Tongue (tissue), 2 donors: Measurements from ENCODE around the gene FABP3. TPM values are rescaled to one million over a fixed set of nuclear protein-coding genes. Genes with fewer than 3 reads are reported as not detected.

Source experiments
- DNase-seq: peaks from one replicate; pipeline ENCODE4 v3.0.0-alpha.2; 2015
- total RNA-seq: library from RNA; depleted of rRNA; stranded (reverse); fragments of >200 nt; gene quantifications from one replicate; pipeline ENCODE4 v1.2.3, GENCODE V29; 2014

Gene FABP3
- total RNA-seq, 1 donor from 2014 or later: 260 TPM

DNA sequence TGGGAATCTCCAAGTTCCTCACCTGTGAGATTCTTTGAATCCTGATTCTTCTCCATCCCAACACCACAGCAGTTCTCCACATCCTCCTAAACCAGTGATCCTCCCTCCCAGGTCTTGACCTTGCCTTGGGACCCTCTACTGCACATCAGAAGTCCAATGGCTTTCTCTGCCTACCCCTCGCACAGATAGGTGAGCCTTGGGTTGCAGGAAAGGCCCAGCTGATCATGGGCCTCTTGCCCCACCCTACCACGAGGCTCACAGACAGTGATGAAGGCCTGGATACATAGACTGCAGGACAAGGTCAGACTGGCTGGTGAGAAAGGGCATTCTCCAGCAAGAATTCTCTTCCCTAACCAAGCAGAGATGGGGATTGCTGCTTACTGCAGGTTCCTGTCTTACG is 825 bp downstream of the FABP3 start:
- no peak for DNase-seq

DNA sequence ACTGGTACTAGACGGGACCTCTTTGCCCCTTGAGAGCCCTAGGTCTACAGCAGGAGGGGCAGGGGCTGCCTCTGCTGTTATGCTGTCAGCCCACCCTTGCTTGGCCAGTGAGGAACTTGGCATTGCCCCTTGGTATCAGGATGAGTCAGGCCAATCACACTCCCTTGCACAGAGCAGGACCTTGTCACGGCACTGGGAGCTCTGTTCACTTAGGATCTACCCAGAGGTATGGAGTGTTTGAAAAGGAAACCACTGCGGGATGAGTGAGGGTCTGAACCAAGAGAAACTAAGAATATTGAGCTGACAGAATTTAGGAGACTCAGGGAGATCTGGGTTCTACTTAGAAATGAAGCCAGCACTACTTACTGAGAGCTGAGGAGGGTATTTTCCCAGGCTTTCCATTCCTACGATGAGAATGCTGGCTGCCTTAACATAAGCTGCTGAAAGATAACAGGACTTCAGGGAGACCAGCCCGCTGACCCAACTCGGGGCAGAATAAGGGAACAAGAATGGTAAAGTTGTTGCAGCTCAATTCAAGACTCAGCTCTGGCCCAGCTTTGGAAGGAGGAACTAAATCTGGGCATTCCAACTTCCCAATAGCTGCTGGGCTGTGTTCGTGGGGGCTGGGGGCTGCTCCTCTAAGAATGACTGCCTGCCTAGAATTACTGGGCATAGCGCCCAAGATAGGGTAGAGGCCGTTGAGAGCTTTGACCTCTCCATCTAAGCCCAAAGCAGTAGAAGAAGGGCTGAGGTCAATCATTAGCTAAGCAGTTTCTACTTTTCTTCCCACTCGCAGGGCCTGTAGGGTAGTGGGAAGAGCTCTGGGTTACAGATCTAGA is 1.5 kb downstream of the FABP3 start:
- DNase-seq: no peak

GRCh38 chr1:31370565-31370964 is 2.3 kb downstream of the FABP3 start:
- no peak for DNase-seq

- DNase-seq: no peak
Measured at GRCh38 chr1:31370021-31370420, 2.9 kb downstream of the FABP3 start.

GRCh38 chr1:31368611-31369107 is 4.2 kb downstream of the FABP3 start:
- peak; percentile 17 for DNase-seq

DNA sequence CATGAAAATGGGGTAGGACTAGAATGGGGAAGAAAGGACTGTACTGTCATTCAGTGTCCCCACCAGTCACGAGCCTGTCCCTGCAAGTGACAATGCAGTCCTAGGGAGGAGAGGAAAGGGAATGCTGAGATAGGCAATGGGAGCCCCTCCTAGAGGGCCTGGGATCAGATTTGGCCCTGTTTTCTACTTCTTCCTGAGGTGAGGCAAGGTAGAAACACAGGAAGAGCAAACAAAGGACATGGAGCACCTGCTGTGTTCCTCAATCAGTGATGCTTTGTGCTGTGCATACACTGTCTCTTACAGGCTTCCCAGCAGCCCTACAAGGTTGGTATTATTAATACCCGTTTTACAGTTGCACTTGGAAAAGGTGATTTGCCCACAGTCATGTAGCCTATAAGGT is 6.1 kb downstream of the FABP3 start:
- no peak for DNase-seq

- DNase-seq: no peak
Measured at GRCh38 chr1:31364561-31365250, 8.2 kb downstream of the FABP3 start.

DNA sequence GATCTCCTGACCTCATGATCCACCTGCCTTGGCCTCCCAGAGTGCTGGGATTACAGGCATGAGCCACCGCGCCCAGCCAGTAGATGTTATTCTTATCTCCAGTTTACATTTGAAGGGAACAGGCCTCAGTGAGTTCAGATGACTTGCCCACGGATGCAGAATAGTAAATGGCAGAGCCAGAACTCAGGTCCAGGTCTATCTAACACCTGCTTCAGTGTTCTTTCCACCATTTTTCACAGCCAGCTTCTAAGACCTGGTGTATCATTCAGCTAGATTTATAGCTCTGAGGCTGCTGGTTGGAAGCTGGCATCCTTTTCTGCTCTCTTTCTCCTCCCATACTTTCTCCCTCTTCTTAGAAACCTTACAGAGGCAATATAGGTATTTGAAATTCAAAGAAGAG is 10.8 kb downstream of the FABP3 start:
- no peak for DNase-seq

DNA sequence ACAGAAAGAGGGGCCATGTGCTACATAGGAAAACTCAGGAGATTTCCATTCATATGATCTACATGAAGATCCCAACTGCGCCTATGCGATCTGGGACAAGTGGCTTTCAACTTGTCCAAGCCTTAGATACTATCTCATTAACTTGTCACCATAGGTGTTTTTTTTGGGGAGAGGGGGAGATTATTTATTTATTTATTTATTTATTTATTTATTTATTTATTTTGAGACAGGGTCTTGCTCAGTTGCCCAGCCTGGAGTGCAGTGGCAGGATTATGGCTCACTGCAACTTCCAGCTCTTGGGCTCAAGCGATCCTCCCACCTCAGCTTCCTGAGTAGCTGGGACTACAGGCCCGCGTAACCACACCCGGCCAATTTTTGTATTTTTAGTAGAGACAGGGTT is 11.3 kb downstream of the FABP3 start:
- no peak for DNase-seq

DNA sequence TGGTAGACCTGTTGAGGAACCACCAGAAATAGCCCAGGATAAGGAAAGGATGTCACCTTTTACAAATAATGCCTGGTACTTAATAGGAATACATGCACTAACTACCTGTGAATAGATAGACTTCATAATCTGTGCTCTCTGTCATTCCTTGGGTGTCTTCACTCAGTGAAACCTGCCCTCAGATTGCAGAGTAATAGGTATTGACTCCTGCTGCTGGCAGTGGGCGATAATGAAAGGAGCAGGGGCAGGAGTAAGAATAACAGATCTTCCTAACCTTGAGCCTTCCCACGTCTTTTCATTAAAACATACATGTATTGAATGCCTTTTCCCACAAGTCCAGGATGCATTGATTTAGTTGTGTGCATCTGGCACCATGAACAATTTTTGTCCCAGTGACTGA is 16.4 kb downstream of the FABP3 start:
- DNase-seq: no peak

- no peak for DNase-seq
Measured at GRCh38 chr1:31354283-31354682, 18.6 kb downstream of the FABP3 start.

DNA sequence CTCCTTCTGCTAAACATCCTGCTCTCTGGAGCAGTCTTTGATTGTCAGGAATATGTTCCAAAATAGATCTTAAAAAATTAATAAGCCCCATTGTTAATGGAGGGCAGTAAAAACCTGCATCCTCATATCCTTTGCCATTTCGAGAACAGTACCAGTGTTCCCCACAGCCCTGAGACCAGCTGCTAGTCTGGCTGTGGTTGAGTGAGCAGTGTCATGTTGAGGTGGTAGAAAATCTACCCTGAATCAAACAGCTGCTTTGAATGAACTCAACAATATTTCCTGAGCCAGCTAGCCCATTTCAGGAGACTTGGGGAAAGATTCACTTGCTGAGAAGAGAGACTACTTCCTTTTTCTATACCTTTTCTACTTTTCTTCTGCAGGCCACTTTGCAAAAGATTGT is 24.4 kb downstream of the FABP3 start:
- no peak for DNase-seq

DNA sequence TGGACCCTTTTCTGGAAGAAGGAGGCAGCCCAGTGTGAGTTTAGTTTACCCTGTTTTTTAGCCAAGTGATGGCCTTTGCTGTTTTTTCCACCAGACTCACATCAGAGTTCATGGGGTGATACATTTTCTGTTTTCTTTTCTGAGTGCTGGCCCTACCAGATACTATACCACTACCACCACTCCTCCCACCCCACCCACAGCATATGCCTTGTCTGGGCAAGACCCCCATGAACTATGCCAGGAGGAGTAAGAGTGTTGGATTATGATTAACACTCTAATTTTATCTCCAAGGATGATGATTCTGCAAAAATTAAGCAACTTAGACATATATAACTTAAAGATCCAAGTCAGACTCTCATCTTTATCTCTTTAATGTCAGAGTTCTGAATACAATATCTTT is 26.1 kb downstream of the FABP3 start:
- no peak for DNase-seq

- DNase-seq: no peak
Measured at GRCh38 chr1:31345635-31346034, 27.2 kb downstream of the FABP3 start.

GRCh38 chr1:31344503-31344902 is 28.4 kb downstream of the FABP3 start:
- DNase-seq: no peak

DNA sequence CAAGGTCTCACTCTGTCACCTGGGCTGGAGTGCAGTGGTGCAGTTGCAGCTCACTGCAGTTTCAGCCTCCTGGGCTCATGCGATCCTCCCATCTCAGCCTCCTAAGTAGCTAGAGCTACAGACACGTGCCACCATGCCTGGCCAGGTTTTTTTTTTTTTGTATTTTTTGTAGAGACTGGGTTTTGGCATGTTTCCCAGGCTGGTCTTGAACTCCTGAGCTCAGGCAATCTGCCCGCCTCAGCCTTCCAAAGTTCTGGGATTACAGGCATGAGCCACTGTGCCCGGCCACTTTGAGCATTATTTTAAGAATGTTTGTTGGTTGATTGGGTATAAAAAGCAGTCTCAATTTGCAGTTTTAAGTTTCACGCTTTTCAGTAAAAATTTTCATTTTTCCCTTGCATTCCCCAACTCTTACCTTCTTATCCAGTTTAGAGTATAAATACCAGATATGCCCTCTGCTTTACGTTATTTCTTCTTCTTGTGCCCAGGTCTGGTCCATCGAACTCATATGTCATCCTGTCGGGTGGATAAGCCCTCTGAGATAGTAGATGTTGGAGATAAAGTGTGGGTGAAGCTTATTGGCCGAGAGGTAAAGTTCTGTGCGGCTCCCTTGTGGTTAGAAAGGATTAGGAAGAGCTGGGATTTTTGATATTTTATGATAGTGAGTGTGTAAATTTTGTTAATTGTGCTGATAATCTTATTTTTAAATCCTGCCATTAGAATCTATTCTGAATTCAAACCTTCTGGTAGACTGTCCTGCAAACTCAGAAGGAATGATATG is 36.0 kb downstream of the FABP3 start:
- no peak for DNase-seq

- peak; percentile 48 for DNase-seq
Measured at GRCh38 chr1:31335007-31335406, 37.9 kb downstream of the FABP3 start.

DNA sequence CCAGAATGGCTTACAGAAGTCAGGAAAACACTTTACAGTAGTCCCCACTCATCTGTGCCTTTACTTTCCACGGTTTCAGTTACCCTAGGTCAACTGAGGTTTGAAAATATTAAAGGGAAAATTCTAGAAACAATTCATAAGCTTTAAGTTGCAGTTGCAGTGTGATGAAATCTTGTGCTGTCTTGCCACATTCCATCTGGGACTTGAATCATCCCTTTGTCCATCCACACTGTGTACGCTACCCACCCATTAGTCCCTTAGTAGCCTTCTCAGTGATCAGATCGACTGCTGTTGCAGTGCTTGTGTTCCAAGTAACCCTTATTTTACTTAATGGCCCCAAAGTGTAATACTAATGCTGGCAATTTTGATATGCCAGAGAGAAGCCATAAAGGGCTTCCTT is 45.5 kb downstream of the FABP3 start:
- no peak for DNase-seq

- DNase-seq: no peak
Measured at GRCh38 chr1:31326461-31326860, 46.4 kb downstream of the FABP3 start.

DNA sequence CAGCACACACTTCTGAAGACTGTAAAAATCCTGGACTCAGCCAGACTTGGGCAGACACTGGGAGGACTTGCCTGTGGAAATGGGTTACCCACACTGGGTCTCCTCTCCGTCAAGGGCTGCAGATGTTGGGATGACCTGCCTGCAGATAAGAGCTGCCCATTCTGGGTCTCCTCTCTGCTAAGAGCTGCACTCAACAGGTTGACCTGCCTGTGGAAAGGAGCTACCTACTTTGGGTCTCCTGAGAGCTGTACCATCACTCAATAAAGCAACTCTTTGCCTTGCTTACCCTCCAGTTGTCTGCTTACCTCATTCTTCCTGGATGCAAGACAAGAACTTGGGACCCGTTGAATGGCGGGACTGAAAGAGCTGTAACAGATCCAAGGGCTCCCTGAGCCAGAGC is 47.9 kb downstream of the FABP3 start:
- DNase-seq: no peak

DNA sequence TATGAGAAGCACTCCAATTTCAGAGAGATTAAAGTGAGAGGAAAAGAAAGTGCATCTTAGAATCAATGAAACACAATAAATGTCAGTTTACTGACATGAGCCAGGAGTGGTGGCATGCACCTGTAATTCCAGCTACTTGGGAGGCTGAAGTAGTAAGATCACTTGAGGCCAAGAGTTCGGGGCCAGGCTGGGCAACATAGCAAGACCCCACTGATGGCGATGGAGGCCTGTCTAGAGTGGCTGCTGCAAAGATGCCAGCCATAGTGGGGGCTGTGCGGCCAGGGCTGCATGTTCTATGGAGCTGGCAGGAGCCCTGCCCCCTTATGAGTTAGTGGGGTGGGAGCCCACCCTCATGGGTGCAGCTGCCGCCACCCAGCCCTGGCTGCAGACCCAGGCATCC is 48.8 kb downstream of the FABP3 start:
- no peak for DNase-seq

- DNase-seq: no peak
Measured at GRCh38 chr1:31318146-31318545, 54.7 kb downstream of the FABP3 start.

GRCh38 chr1:31315902-31316301 is 57.0 kb downstream of the FABP3 start:
- DNase-seq: no peak
